Stimulated activated CD8-positive, alpha-beta memory T cell treated with anti-CD3 and anti-CD28 coated beads, Interleukin-7, amount 100 ng/mL, for 24 hours (primary cell): ENCODE results near the gene AARS1.
"Not testable (repeated sequence)": the region's sequence is repeated elsewhere in the genome, so short reads cannot be mapped to it uniquely, and the experiment has no call there.

Source experiments
- DNase-seq: peaks from one replicate; pipeline ENCODE4 v3.0.0-alpha.2; 2020; ENCODE audit warnings: low read depth

AARS1 gene

DNA sequence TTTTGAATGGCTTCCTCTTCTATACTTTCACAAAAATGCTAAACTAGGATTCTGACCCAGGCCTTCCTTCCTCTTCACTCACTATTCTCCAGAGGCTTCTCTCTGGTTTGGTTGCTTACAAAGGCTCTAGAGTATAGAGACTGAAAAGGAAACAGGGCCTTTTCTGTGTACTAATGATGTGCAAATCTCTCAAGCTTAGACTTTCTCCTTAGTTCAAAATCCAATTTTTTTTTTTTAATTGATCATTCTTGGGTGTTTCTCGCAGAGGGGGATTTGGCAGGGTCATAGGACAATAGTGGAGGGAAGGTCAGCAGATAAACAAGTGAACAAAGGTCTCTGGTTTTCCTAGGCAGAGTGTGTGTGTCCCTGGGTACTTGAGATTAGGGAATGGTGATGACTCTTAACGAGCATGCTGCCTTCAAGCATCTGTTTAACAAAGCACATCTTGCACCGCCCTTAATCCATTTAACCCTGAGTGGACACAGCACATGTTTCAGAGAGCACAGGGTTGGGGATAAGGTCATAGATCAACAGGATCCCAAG, 65.3 kb downstream of the AARS1 start:
- not testable (repeated sequence) for DNase-seq

DNA sequence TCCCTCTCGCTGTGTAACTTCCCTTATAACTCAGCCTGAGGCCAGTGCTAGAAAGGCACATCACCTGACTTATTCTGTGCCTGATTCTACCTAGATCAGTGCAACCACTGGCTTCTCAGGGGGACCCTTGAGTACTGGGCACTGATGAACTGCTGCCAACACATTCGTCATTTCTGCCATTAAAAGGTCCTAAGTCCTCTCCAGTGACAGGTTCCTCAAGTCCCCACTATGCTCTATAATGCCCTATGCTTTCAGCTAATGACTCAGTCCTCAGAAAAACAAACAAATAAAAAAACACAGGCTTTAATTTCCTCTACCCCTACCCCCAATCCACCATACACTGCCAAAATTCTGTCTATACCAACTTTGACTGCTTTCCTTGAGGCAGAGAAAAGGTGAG, 66.1 kb downstream of the AARS1 start:
- not testable (repeated sequence) for DNase-seq

DNA sequence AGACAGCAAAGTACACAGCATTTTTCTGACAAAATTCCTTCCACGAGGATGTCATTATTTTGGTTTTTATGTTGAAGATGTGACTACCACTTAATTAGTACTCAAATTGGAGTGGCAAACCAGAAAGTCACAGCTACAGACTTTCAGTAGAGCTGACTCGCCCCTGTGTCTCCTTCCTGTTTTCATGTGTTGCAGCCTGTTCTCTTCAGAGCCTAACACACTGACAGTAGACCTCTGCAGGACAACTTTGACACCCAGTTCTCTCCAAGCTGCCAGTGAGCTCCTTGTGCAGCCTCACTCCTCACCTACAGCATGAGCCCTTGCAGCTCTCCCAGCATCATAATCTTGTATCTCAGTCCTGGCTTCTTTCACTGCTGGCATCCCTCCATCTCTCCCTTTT, 66.7 kb downstream of the AARS1 start:
- not testable (repeated sequence) for DNase-seq

DNA sequence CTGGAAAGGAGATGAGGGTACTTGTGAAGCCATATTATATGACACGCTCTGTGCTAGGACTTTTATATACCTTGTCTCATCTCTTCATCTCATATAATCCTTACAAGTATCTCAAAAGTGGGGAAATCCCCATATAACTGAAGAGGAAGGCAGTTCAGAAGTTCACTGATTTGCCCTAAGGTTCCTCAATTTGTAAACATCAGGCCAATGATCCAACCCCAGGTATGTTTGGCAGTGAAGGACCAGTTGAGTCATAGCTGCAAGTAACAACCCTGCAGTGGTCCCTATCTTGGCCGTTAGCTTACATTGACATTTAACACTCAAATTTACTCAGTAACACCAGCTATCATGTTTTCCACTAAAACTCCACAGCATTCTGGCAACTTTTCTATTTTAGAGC, 70.7 kb downstream of the AARS1 start:
- not testable (repeated sequence) for DNase-seq

DNA sequence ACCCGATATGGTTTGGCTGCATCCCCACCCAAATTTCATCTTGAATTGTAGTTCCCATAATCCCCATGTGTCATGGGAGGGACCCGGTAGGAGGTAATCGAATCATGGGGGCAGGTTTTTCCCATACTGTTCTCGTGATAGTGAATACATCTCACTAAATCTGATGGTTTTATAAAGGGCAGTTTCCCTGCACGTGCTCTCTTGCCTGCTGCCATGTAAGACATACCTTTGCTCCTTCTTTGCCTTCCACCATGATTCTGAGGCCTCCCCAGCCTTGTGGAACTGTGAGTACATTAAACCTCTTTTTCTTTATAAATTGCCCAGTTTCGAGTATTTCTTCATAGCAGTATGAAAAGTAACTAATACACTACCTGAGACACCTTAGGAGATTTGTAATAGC, 82.9 kb downstream of the AARS1 start:
- not testable (repeated sequence) for DNase-seq

DNA sequence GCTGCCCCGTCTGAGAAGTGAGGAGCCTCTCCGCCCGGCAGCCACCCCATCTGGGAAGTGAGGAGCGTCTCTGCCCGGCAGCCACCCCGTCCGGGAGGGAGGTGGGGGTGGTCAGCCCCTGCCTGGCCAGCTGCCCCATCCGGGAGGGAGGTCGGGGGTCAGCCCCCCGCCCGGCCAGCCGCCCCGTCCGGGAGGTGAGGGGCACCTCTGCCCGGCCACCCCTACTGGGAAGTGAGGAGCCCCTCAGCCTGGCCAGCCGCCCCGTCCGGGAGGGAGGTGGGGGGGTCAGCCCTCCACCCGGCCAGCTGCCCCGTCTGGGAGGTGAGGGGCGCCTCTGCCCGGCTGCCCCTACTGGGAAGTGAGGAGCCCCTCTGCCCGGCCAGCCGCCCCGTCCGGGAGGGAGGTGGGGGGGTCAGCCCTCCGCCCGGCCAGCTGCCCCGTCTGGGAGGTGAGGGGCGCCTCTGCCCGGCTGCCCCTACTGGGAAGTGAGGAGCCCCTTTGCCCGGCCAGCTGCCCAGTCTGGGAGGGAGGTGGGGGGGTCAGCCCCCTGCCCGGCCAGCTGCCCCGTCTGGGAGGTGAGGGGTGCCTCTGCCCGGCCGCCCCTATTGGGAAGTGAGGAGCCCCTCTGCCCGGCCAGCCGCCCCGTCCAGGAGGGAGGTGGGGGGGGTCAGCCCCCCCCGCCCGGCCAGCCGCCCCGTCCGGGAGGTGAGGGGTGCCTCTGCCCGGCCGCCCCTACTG, 84.5 kb downstream of the AARS1 start:
- DNase-seq, result not testable (repeated sequence)

DNA sequence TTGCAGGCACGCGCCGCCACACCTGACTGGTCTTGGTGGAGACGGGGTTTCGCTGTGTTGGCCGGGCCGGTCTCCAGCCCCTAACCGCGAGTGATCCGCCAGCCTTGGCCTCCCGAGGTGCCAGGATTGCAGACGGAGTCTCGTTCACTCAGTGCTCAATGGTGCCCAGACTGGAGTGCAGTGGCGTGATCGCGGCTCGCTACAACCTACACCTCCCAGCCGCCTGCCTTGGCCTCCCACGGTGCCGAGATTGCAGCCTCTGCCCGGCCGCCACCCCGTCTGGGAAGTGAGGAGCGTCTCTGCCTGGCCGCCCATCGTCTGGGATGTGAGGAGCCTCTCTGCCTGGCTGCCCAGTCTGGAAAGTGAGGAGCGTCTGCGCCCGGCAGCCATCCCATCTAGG, 85.3 kb downstream of the AARS1 start:
- not testable (repeated sequence) for DNase-seq

DNA sequence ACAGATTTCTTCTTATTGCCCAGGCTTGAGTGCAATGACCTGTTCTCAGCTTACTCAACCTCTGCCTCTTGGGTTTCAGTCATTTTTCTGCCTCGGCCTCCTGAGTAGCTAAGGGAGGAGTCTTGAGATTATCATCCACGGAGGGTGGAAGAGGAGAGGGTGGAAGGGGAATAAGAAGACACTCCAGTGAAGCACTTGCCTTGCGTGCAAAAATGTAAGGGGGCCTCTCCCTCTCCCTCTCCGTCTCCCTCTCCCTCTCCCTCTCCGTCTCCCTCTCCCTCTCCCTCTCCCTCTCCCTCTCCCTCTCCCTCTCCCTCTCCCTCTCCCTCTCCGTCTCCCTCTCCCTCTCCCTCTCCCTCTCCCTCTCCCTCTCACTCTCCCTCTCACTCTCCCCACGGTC, 85.8 kb downstream of the AARS1 start:
- not testable (repeated sequence) for DNase-seq
